Peyer's patch (tissue), 4 donors: ENCODE results near the gene MT1HL1.

Experiments used
- POLR2A ChIP-seq, 2 donors: fragments of 450-650 bp; IDR thresholded peaks; one replicate each; pipeline ENCODE4 v1.5.1; 2017; ENCODE audit warnings: antibody characterized with exemption in 2 of 2, mild to moderate bottlenecking in 2 of 2, moderate library complexity in 2 of 2
- TF ChIP-seq, protein P1 (sequence below), 6 experiments: fragments of 450-650 bp in 4 of 6; fragments of 200-600 bp in 2 of 6; sonication (generic) in 1 of 6; IDR thresholded peaks; one replicate each; pipeline ENCODE4 v1.5.1; 2017 to 2019; ENCODE audit warnings: antibody characterized with exemption in 6 of 6, mild to moderate bottlenecking in 3 of 6, moderate library complexity in 1 of 6

DNA sequence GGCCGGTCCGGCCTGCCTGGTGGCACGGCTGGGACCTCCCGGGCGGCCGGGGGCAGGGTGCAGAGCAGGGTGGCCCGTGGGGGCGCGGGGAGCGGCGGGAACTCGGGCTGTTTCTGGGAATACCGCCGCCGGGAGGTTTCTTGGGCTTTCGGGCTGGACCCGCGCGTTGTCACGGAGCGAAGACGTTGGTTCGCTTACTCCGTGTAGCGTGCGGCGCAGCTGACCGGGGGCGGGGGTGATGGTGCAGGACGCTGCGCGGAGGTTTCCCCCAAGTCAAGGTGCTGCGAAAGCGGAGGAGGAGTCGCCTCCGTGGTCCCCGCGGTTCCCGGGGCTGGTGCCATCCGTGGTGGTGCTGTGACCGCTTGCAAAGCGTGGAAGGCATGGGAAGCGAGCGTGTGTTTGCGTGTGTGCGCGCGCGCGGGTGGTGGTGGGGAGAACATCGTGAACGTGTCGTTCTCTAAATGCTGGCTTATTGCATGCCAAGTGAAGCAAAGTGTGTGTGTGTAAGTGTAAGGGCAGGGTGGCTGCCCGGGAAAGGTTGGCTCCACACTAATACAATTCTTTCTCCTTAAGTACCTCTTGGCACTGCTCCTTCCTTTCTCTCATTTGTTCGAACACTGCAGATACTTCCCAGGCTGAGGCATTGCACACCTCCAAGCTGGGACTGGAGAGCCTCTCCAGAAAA lies 38.8 kb upstream of the MT1HL1 start:
- TF ChIP-seq, protein P1, sequence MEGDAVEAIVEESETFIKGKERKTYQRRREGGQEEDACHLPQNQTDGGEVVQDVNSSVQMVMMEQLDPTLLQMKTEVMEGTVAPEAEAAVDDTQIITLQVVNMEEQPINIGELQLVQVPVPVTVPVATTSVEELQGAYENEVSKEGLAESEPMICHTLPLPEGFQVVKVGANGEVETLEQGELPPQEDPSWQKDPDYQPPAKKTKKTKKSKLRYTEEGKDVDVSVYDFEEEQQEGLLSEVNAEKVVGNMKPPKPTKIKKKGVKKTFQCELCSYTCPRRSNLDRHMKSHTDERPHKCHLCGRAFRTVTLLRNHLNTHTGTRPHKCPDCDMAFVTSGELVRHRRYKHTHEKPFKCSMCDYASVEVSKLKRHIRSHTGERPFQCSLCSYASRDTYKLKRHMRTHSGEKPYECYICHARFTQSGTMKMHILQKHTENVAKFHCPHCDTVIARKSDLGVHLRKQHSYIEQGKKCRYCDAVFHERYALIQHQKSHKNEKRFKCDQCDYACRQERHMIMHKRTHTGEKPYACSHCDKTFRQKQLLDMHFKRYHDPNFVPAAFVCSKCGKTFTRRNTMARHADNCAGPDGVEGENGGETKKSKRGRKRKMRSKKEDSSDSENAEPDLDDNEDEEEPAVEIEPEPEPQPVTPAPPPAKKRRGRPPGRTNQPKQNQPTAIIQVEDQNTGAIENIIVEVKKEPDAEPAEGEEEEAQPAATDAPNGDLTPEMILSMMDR (IDR thresholded peaks at IDR 0.05) = no peak
- no peak for TF ChIP-seq POLR2A (IDR thresholded peaks at IDR 0.05)
